GM15510 (cell line): ENCODE measurements around the gene GBF1.

Experiments
- POLR2A ChIP-seq: IDR thresholded peaks from 3 replicates; pipeline ENCODE4 v1.6.1; 2011; ENCODE audit warnings: borderline replicate concordance; ENCODE audit not compliant: insufficient read length; ENCODE audit errors: extremely low read depth

The GBF1 gene

DNA sequence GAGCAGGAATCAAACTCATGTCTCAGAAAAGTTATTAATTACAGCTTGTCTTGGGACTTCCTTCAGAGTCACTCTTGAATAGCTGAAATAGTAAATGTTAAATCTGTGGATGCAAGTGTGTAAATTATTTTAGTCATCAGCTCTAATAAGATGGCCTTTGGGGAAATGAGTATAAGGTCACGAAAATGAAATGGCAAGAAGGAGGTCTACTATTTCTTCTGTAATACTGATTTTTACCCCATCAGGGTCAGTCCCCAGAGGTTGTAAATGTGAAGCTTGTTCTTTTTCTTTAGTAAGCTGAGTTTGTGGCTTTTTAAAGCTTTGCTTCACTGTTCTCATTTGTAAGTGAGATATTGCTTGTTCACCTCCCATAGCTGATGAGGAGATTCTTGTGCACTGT, 63.9 kb downstream of the GBF1 start:
- no peak for TF ChIP-seq POLR2A

GRCh38 chr10:102309916-102310315, 64.6 kb downstream of the GBF1 start:
- TF ChIP-seq POLR2A, result no peak

GRCh38 chr10:102310361-102311024, 65.2 kb downstream of the GBF1 start:
- TF ChIP-seq POLR2A, result no peak

GRCh38 chr10:102311025-102311420, 65.7 kb downstream of the GBF1 start:
- TF ChIP-seq POLR2A, result no peak

DNA sequence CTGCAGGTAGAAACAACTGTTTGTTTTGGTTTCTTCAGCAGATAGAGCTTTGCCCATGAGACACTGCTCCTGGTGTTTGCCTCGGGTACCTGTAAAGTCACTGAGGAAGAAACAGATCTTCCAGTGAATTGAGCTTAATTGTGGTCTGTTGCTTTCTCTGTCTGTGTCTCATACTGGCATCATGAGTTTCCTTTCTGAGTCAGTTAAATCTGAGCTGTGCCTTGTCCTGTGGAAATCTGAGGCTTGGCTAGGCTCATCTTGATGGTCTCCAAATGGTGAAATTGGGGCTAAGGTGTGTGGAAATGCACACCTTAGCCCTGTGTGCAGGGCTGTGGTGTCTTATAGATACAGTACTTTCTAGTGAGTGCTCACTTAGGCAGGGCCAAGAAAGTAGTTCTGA, 67.4 kb downstream of the GBF1 start:
- no peak for TF ChIP-seq POLR2A

GRCh38 chr10:102313221-102313896, 68.0 kb downstream of the GBF1 start:
- no peak for TF ChIP-seq POLR2A

DNA sequence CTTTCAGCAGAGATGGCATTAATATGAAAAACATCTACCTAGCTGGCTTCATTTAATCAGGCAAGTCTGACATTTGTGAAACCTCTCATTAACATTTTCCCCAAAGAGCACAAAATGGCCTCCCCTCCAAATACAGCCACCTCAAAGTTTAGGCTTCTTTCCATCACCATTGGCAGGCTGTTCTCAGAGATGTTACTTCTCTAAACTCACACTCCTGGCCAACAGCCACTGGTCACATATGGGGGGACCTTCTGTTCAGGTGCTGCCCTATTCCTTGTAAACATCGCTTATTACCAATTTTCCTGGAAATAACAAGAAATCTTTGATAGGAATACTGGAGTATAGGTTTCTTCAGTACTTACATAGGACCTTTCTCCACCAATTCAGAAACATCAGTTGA, 69.5 kb downstream of the GBF1 start:
- TF ChIP-seq POLR2A, result no peak

GRCh38 chr10:102316421-102316820, 71.1 kb downstream of the GBF1 start:
- TF ChIP-seq POLR2A, result no peak

GRCh38 chr10:102322914-102323313, 77.6 kb downstream of the GBF1 start:
- TF ChIP-seq POLR2A, result no peak

DNA sequence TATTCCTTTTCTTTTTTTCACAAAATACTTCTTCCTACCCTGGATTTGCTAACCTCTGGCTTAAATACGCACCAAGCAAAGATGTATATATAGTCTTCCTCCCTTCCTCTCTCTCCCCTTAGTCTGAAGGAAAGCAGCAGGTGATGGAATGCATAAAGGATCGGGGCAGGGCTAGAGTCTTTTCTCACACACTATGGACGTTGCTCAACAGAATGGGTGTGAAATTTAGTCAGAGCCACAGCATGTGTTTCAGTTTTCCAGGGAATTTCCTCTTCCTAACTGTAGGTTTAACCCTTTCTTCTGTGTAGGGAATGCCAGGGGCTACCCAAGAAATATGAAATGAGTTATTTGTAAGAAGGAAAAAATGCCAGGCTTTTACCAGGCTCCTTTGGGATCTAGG, 78.7 kb downstream of the GBF1 start:
- no peak for TF ChIP-seq POLR2A

DNA sequence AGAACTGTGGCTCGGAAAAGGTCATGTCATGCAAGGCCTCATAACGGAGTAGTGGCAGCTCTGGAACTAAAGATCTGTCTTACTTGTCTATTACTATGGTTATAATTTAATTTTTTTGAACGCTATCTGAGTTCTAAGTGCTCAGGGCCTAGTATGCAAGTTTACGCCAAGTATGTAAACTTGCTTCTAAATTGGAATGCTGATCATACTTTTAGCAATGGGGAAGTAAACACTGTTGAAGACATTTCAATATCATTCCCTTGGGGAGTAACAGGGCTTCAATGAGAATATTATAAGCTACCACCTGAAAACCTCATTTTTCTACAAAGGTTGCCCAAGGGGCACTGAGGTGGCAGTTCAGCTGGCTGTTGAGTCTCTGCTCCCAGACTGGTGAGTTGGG, 80.7 kb downstream of the GBF1 start:
- no peak for TF ChIP-seq POLR2A

- TF ChIP-seq POLR2A, result no peak
Observed at GRCh38 chr10:102327002-102327401, 81.7 kb downstream of the GBF1 start.

- no peak for TF ChIP-seq POLR2A
Observed at GRCh38 chr10:102327641-102328040, 82.3 kb downstream of the GBF1 start.

DNA sequence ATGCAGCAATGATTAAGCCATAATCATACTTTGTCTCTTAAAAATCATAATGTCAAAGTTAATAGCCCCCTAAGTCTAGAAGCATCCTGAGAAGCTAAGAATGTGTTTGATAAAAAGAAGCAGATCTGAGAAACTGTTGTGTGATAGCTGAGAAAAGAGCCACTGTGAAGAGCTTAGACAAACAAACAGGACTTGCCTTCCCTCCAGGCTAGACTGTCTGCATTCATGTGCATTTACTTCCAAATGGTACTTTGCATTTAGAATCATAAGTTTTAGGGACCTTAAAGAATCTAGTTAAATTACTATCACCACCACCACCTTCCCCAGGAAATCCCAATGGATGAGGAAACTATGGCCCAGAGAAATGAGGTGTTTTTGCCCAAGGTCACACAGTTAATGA, 87.4 kb downstream of the GBF1 start:
- TF ChIP-seq POLR2A, result no peak

DNA sequence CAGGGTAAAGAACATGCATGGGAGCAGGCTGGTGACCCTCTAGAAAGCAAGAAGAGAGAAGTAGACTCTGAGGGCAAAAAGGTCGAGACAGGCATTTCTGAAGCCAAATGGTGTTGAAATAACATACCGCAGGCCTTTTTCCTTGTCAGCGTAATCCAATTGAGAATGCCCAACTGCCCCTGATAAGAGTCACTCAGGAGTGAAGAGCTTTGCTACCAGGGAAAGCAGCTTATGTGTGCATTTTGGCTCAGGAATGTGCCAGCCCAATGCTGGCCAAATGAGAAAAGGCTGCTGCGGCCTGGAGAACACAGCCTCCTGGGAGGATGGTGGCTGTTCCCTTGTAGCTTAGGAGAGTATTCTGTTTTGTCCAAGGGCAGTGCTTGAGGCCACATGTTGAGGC, 88.8 kb downstream of the GBF1 start:
- no peak for TF ChIP-seq POLR2A

DNA sequence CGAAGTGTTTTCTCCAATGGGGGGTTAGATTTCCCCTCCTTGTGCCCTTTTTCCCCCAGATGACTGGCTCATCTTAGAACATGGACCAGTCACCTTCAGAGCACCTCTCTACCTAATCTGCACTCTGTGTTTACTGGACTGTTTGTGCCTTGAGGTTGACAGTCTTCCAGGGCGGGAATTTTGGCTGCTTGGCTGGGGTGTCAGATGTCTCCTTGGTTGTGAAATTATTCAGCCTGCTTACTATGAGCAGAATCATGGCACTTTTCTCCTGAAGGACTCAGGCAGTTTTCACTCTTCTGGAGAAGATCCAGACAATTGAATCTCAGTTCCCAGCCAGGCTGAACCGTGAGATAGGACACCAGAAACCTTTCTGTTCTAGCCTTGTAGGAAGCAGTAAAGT, 89.9 kb downstream of the GBF1 start:
- no peak for TF ChIP-seq POLR2A
